ENCODE results near the gene SH2D3C.

SH2D3C gene

DNA sequence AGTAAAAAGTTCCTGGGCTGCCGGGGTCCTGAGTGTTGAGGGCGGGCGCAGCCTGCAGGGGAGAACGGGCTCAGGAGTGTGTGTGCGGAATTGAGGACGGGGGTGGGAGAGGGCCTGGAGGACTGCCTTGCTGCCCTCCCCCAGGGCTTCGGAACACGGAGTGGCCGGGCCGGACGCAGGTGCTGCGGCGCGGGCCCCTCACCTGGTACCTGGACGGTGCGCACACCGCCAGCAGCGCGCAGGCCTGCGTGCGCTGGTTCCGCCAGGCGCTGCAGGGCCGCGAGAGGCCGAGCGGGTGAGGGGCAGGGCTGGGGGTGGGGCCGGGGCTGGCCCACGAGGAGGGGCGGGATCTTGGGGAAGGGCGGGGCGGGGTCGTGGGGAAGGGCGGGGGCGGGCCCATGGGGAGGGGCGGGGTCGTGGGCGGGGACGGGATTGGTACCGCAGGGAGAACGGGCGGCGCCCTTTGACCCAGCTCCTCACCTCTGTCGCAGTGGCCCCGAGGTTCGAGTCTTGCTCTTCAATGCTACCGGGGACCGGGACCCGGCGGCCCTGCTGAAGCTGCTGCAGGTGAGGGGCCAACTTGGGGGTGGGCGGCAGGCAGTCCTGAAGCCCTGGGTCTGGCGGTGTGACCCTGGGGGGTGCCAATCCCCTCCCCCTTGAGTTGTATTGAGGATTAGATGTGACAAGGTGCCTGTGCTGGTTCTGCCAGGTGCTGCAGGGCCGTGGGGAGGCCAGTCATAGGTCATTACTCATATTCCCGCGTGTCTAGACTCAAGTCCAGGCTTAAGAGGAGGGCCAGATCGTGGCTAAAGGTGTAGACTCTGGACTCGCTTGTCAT is 31.3 kb upstream of the SH2D3C start:
- Histone ChIP-seq H3K4me1 (ENCODE audit: control insufficient read depth, insufficient read depth, low read length) (no peaks in the 10 kb centered on the region), H3K4me3 (ENCODE audit: low read depth, low read length) (no peak overlapping the region), H3K36me3 (ENCODE audit: control insufficient read depth in 2 of 2, insufficient read depth in 1 of 2, low read length in 2 of 2) (peaks cover 4 to 75% of the 10 kb centered on the region in 2 experiments; a peak in 2 of 3 replicates), H3K27ac (ENCODE audit: extremely low read depth, low read depth, low read length) (no peak overlapping the region), H3K9me3 (ENCODE audit: control insufficient read depth, insufficient read depth, low read depth, low read length) (no peaks in the 10 kb centered on the region)
- TF ChIP-seq GLI2 (tag by site-specific recombination; IDR thresholded peaks at IDR 0.05; ENCODE audit: borderline replicate concordance, low read depth) (no peak), KLF1 (tag by site-specific recombination; IDR thresholded peaks at IDR 0.05) (peak; percentile 65), ZNF174 (tag by site-specific recombination; IDR thresholded peaks at IDR 0.05) (no peak), ZNF791 (tag by site-specific recombination; IDR thresholded peaks at IDR 0.05) (no peak), GLIS2 (tag by site-specific recombination; IDR thresholded peaks at IDR 0.05) (no peak), ZNF768 (tag by site-specific recombination; IDR thresholded peaks at IDR 0.05) (no peak), KLF8 (tag by site-specific recombination; IDR thresholded peaks at IDR 0.05) (peak; percentile 58; the same call in 1 of the 2 replicates), ZNF544 (tag by site-specific recombination; IDR thresholded peaks at IDR 0.05) (no peak)
- TF ChIP-seq, protein P1, sequence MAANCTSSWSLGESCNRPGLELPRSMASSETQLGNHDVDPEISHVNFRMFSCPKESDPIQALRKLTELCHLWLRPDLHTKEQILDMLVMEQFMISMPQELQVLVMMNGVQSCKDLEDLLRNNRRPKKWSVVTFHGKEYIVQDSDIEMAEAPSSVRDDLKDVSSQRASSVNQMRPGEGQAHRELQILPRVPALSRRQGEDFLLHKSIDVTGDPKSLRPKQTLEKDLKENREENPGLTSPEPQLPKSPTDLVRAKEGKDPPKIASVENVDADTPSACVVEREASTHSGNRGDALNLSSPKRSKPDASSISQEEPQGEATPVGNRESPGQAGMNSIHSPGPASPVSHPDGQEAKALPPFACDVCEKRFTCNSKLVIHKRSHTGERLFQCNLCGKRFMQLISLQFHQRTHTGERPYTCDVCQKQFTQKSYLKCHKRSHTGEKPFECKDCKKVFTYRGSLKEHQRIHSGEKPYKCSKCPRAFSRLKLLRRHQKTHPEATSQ (tag by site-specific recombination; IDR thresholded peaks at IDR 0.05) = no peak
- TF ChIP-seq, protein P2, sequence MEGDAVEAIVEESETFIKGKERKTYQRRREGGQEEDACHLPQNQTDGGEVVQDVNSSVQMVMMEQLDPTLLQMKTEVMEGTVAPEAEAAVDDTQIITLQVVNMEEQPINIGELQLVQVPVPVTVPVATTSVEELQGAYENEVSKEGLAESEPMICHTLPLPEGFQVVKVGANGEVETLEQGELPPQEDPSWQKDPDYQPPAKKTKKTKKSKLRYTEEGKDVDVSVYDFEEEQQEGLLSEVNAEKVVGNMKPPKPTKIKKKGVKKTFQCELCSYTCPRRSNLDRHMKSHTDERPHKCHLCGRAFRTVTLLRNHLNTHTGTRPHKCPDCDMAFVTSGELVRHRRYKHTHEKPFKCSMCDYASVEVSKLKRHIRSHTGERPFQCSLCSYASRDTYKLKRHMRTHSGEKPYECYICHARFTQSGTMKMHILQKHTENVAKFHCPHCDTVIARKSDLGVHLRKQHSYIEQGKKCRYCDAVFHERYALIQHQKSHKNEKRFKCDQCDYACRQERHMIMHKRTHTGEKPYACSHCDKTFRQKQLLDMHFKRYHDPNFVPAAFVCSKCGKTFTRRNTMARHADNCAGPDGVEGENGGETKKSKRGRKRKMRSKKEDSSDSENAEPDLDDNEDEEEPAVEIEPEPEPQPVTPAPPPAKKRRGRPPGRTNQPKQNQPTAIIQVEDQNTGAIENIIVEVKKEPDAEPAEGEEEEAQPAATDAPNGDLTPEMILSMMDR (tag by site-specific recombination; IDR thresholded peaks at IDR 0.05) = no peak
- TF ChIP-seq, protein P3, sequence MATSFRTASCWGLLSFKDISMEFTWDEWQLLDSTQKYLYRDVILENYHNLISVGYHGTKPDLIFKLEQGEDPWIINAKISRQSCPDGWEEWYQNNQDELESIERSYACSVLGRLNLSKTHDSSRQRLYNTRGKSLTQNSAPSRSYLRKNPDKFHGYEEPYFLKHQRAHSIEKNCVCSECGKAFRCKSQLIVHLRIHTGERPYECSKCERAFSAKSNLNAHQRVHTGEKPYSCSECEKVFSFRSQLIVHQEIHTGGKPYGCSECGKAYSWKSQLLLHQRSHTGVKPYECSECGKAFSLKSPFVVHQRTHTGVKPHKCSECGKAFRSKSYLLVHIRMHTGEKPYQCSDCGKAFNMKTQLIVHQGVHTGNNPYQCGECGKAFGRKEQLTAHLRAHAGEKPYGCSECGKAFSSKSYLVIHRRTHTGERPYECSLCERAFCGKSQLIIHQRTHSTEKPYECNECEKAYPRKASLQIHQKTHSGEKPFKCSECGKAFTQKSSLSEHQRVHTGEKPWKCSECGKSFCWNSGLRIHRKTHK (tag by site-specific recombination; IDR thresholded peaks at IDR 0.05) = no peak
- TF ChIP-seq, protein P4, sequence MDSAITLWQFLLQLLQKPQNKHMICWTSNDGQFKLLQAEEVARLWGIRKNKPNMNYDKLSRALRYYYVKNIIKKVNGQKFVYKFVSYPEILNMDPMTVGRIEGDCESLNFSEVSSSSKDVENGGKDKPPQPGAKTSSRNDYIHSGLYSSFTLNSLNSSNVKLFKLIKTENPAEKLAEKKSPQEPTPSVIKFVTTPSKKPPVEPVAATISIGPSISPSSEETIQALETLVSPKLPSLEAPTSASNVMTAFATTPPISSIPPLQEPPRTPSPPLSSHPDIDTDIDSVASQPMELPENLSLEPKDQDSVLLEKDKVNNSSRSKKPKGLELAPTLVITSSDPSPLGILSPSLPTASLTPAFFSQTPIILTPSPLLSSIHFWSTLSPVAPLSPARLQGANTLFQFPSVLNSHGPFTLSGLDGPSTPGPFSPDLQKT (IDR thresholded peaks at IDR 0.05; ENCODE audit: borderline replicate concordance, low read depth, low read length) = no peak
- ChIA-PET POLR2A (interaction anchor here (1.0 to 1.2 kb wide), 2 partner anchors 7 to 10 kb away, joined by 3 to 8 read pairs; no protein-coding TSS in a partner anchor), CTCF (interaction anchor here (0.6 to 1.0 kb wide), 2 partner anchors 60 to 905 kb away, joined by 3 to 4 read pairs; no protein-coding TSS in a partner anchor)

DNA sequence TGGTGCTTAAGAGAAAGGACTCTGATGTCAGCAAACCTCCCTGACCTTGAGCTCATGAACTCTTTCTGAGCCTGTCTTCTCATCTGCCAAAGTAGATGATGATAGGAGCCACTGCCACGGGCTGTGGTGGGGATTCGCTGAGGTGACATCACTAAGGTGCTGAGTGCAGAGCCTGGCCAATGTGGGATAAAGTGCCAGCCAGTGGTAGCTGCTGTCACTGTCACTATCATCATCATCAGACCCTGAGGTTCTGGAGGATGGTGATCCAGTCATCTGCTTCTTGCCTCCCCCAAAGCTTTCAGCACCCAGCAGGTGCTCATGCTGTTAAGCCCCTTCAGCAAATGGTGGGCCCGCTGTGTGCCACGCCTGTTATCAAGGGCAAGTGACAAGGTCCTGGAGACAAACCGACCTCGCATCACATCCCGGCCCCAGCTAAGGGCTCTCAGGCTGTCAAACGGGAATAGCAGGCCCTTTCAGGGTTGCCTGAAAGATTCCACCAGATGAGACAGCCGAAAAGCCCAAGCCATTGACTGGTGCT is 30.6 kb upstream of the SH2D3C start:
- H3K4me3 ChIP-seq (ENCODE audit: low read depth, low read length) = no peak overlapping the region
- ChIA-PET POLR2A (interaction anchor here (0.7 to 1.2 kb wide), 3 partner anchors 8 to 14 kb away, joined by 3 to 8 read pairs (median 3); no protein-coding TSS in a partner anchor), CTCF (interaction anchor here (0.6 to 1.0 kb wide), 2 partner anchors 60 to 904 kb away, joined by 3 to 4 read pairs; no protein-coding TSS in a partner anchor)
- no peaks in the 10 kb centered on the region for H3K9me3 ChIP-seq (ENCODE audit: control insufficient read depth, insufficient read depth, low read depth, low read length)
- no peaks in the 10 kb centered on the region for H3K4me1 ChIP-seq (ENCODE audit: control insufficient read depth, insufficient read depth, low read length)
- H3K27ac ChIP-seq (ENCODE audit: extremely low read depth, low read depth, low read length) = no peak overlapping the region
- H3K36me3 ChIP-seq (ENCODE audit: control insufficient read depth in 2 of 2, insufficient read depth in 1 of 2, low read length in 2 of 2) = peaks cover 4 to 78% of the 10 kb centered on the region in 2 experiments; a peak in 2 of 3 replicates
- TF ChIP-seq, protein P5, sequence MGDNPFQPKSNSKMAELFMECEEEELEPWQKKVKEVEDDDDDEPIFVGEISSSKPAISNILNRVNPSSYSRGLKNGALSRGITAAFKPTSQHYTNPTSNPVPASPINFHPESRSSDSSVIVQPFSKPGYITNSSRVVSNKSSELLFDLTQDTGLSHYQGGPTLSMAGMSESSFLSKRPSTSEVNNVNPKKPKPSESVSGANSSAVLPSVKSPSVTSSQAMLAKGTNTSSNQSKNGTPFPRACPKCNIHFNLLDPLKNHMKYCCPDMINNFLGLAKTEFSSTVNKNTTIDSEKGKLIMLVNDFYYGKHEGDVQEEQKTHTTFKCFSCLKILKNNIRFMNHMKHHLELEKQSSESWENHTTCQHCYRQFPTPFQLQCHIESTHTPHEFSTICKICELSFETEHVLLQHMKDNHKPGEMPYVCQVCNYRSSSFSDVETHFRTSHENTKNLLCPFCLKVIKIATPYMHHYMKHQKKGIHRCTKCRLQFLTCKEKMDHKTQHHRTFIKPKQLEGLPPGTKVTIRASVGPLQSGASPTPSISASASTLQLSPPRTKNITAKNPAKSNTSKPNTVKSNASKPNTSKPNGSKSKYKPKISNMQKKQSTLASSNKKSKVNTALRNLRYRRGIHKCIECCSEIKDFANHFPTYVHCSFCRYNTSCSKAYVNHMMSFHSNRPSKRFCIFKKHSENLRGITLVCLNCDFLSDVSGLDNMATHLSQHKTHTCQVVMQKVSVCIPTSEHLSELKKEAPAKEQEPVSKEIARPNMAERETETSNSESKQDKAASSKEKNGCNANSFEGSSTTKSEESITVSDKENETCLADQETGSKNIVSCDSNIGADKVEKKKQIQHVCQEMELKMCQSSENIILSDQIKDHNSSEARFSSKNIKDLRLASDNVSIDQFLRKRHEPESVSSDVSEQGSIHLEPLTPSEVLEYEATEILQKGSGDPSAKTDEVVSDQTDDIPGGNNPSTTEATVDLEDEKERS (tag by site-specific recombination; IDR thresholded peaks at IDR 0.05) = no peak
- TF ChIP-seq ZNF600 (tag by site-specific recombination; IDR thresholded peaks at IDR 0.05) (no peak), SALL2 (tag by site-specific recombination; IDR thresholded peaks at IDR 0.05; ENCODE audit: borderline replicate concordance) (no peak), ZIC2 (tag by site-specific recombination; IDR thresholded peaks at IDR 0.05) (no peak), REPIN1 (tag by site-specific recombination; IDR thresholded peaks at IDR 0.05; ENCODE audit: low read depth) (no peak), ZNF354C (tag by site-specific recombination; IDR thresholded peaks at IDR 0.05; ENCODE audit: borderline replicate concordance, low read depth) (no peak), HOXD13 (CRISPR knock-in tag; IDR thresholded peaks at IDR 0.05; ENCODE audit: borderline replicate concordance) (no peak), ZNF16 (tag by site-specific recombination; IDR thresholded peaks at IDR 0.05; ENCODE audit: low read depth) (no peak), ZNF324 (tag by site-specific recombination; IDR thresholded peaks at IDR 0.05) (no peak), ZSCAN16 (tag by site-specific recombination; IDR thresholded peaks at IDR 0.05) (no peak), ZNF548 (tag by site-specific recombination; IDR thresholded peaks at IDR 0.05) (no peak)

Measured in HEK293 (cell line).